Left cardiac atrium (tissue), 4 donors: ENCODE data around the gene PPIL3. TPM values are rescaled to one million over a fixed set of nuclear protein-coding genes. Genes with fewer than 3 reads are reported as not detected.
A peak's percentile ranks its signal among the peaks of the same experiment; 100 is the strongest.
"Not testable (repeated sequence)": the region's sequence is repeated elsewhere in the genome, so short reads cannot be mapped to it uniquely, and the experiment has no call there.

Source experiments
- ATAC-seq, 2 donors: fragments of 200-7000 bp; cut with Tn5 transposase; one replicate each; pipeline ENCODE4 v1.9.1; 2020; ENCODE audit warnings: mild to moderate bottlenecking in 2 of 2, moderate library complexity in 2 of 2
- DNase-seq: peaks from one replicate; pipeline ENCODE4 v3.0.0-alpha.2; 2020
- intact Hi-C, 2 donors: fragments of 100-400 bp; cut with DNase I; formaldehyde crosslinking; loops; one replicate each; pipeline versions ENCODE4 v1.14.1 to v1.15.1; 2022 to 2023
- long read RNA-seq: library from polyadenylated mRNA; unstranded; transcript quantifications from one replicate; pipeline ENCODE4 v2.0.0, GENCODE V29; 2021
- total RNA-seq, 2 donors: library from RNA; stranded (reverse); fragmentation: NEBNext Ultra II Directional; extraction: Animal tissue kit (Norgen Biotek cat#: 25700); gene quantifications; one replicate each; pipeline ENCODE4 v1.2.1, GENCODE V29; 2021
- donor health status: DM: no; HTN: yes; CAD: no.
- donor health status: DM: no; HTN: yes; CAD: no; lungs with severe emphysema.
- donor health status: DM: yes; HTN: yes; CAD: no.
- donor health status: Dilated cardiomyopathy.

Gene PPIL3
- 10 to 100 TPM; 22.6 to 25.9 TPM for total RNA-seq
- long read RNA-seq, partial matches to known transcripts: 0 of 8 reads
- long read RNA-seq, other reads (novel, unspliced or antisense): 6 of 8 reads

DNA sequence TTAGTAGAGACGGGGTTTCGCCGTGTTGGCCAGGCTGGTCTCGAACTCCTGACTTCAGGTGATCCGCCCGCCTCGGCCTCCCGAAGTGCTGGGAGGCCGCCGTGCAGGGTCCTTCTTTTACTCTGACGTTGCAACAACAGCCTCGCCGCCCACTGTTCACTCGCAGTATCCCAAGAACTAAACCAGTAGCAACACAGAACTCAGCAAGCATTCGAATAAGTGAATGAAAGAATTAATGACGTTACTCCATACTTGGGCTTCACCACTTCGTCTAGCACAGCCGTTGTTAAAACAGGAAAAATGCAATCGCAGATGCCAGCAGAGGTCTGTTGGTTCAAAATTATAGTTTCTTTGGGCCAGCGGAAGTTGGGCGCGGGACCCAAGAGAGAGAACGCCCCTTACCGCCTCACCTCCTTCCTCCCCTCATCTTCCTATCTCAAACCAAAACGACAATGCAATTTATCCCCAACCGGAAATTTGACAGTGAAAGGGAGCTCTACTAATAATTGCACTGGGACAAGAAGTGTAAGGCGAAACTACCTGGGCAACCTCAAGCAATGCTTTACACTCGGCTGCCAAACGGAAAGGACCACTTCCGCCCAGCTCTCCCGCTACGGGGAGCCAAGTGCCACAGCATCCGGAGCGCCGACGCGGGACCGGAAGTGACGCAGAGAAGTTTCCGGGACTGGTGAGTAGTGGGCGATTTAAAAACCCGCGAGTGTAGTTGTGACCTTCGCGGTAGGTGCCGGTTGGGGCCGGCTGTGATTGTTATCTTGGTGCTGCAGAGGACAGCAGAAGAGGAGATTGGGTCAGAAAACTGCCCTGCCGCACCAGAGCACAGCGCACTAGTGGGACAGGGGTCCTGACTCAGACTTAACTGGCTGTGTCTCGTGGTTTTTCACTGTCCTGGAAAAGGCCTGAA lies at the start of gene PPIL3, which contains the start of gene NIF3L1:
Gene PPIL3 (minus strand): TSS at position 374 of the 922 bp plus-strand sequence. CDS start 1,462 bp downstream, outside the sequence.
Gene NIF3L1 (plus strand): TSS at position 668 of the 922 bp plus-strand sequence. CDS start 2,573 bp downstream, outside the sequence.
- ATAC-seq: peak; percentile 98
- DNase-seq: peak; percentile 97
- intact Hi-C loops: no loop called here

DNA sequence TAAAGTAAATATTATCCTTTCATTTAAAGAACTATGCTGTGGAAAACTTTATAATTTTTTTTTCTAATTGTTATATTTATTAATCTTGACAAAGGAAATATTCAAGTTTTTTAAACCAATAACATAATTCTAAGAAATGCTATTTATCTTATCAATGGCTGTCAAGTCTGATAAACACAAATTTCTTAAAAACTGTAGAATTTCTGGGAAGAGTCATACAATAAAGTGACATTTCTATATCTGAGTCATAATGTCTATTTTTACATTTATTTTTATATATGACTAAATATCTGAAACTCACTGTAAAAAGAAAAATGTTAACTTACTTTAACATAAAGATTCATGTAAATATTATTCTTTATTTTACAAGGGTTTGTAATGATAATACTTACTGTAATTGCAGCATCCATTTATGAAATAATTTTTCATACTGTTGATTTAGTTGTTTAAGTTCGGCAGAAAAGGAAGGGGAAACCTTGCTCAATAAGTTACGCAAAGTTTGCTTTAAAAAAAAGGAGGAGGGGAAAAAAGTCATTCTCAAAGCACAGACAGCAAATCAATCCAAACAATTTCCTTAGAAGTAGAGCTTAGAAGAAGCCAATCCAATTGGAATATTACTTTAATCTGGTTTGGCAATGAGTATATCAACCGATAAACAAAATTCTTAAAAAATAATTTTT lies 42.2 kb upstream of the PPIL3 start:
- no peak for ATAC-seq
- intact Hi-C loops: no loop called here
- DNase-seq: no peak

DNA sequence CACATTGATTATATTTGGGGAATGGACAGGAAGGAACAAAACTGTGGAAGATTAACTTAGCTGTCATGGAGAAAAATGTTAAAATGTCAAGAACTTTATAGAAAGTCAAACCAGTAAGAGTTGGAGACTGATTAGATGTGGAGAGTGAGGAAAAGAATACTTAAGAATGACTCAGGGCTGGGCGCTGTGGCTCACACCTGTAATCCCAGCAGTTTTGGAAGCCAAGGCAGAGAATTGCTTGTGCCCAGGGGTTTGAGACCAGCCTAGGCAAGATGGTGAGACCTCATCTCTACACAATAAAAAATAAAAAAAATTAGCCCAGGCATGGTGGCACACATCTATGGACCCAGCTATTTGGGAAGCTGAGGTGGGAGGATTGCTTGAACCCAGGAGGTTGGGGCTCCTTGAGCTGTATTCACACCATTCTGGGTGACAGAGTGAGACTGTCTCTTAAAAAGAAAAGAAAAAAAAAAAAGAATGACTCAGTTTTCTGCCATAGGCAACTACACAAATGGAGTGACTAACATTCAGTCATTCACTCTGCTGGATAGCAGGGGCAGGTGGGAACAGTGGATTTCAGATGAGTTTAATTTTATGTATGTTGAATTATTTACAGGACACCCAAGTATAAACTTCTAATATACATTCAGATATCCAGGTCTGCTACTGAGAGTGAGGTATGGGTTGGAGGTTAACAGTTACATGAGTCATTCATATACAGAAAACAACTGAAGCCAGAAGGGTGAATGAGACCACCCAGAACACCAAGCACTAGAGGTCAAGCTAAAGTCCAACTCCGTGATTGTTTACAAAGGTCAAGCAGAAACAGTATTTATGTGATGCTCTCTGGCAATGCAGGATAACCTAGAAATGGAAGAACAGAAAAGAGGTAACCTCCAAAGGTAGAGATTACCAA lies 40.7 kb upstream of the PPIL3 start:
- no peak for ATAC-seq
- DNase-seq: no peak
- intact Hi-C loops: no loop called here

DNA sequence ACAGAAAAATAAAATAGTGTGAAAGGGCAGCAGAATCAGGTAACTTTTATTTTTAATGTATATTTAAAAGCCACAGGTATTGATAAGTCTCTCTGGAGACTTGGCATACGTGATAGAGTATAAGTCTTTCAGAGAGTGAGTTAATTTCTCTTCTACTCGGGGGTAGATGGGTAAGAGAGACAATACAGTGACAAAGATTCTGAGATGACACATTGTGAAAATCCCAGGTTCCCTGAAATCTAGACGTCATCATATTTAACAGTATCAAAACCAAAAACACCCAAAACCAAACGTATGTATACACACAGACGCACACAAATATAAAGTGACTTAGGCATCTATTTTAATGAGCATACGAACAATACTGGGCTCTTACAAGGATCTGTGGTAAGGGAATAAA lies 33.6 kb upstream of the PPIL3 start:
- intact Hi-C loops: no loop called here

DNA sequence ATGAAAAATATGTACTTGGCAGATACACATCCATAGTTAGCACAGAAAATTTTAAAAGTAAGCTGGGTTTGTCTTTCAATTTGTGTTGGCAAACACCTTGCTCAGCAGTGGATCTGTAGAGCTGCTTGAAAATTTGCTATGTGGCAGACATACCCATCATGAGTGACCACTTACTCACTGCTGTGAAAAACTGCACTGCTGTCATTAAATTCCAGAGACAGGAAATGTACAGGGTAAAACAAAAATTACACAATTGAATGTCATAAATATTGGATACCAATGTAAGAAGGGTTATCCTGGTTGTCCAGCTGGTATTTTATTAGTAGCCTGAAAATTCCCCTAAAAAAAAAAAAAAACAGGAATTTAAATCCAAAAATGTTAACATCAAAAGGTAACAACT lies 24.8 kb upstream of the PPIL3 start:
- ATAC-seq: no peak
- no peak for DNase-seq
- intact Hi-C loops: no loop called here

More for the DNA sequence above, 33.6 kb upstream of the PPIL3 start:
- no peak for DNase-seq
- ATAC-seq: no peak

DNA sequence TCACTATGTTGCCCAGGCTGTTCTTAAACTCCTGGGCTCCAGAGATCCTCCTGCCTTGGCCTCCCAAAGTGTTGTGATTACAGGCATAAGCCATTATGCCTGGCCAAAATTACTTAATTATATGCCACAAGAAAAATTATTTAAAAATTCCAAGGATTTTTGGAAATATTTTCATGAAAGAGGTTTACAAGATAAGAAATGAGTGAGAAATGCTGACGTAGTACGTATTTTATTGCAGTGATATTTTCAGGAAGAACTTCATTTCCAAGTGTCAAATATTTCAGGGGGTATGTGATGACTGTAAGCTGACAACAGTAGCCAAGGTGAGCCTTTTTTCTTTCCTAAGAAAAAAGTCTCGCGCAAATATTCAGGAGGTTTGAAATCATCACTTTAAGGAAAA lies 21.1 kb upstream of the PPIL3 start:
- no peak for ATAC-seq
- no peak for DNase-seq
- intact Hi-C loops: loop anchor here in 1 of 2 donors (5.0 to 10.0 kb wide), 2 partner anchors 155 to 267 kb away; no protein-coding TSS in a partner anchor

DNA sequence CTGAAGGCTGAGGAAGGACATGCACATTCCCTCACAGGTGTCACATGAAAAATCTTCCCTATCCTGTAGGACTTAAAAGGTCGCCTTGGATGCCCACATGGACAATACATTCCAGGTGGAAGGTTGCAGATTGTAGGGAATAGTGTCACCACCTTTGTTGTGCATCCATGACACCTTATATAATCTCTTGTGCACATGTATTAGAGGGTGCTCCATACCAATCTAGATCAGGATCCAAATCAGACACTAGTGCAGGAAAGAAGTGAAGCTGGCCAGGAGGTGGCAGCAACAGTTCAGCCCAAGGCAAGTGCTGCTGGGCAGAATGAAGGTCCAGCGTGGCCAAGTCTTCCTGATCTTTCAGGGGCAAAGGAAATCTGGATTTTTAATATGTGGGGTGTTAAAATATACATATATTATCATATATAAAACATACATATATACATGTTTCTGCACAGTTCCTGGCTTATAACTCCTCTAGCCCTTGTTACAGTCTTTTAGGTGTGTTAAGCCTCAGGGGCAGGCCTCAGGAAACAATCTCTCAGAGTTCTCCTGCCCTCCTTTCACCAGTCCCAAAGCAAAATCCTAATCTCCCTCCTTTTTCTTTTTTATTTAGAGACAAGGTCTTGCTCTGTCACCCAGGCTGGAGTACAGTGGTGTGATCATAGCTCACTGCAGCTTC lies 16.9 kb upstream of the PPIL3 start:
- DNase-seq (peak; percentile 76), ATAC-seq (peak; percentile 75 to 85)
- intact Hi-C loops: loop anchor here in 1 of 2 donors (5.0 to 10.0 kb wide), 2 partner anchors 159 to 272 kb away; no protein-coding TSS in a partner anchor

DNA sequence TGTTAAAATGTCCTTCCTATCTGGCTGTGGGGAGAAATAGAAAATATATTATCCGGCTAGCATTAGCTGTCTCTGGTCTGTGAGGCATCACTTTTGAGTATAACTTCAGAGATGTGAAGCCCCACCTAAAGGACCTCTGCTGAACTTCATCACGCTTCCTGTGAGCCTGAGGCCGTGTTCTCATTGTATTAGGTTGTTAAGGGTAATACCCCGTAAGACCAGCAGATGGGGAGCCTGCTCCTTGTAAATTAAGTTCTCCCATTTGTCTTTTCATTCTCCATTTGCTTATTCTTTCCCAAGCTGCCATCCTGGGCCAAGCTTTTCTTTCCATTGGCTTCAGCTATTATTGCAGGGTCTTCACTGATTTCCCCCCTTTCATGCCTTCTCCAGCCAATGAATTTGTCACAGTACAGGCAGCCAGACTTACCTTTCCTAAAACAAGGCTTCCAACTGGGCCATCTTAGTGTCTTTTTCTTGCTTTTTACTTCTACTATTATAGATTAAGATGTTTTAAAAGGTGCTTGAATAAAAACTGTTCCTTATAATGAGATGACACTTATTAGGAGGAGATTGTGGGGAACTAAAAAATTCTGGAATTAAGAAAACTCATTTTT lies 12.7 kb upstream of the PPIL3 start:
- intact Hi-C loops: loop anchor here (2.0 to 10.0 kb wide), 3 partner anchors 163 to 276 kb away; no protein-coding TSS in a partner anchor
- DNase-seq (peak; percentile 56), ATAC-seq (peak; percentile 84 to 85)

DNA sequence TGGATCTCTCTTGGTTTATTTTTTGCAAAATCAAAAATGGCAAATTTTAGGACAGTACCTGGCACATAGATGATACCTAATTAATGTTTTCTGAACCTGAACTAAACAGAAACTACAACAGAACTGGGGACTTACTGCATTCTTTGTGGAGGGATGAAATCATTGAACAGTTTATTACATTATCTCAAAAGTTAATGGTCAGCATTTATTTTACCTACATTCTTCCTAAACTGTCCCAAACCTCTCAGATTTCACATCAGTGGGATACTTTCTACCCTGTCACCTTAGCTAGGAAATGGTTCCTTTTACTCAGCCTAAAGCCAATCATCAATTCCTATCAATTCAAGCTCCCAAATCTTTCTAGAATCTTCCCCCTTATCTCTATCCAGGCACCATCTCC lies 10.6 kb upstream of the PPIL3 start:
- intact Hi-C loops: no loop called here
- DNase-seq: no peak
- ATAC-seq: no peak

DNA sequence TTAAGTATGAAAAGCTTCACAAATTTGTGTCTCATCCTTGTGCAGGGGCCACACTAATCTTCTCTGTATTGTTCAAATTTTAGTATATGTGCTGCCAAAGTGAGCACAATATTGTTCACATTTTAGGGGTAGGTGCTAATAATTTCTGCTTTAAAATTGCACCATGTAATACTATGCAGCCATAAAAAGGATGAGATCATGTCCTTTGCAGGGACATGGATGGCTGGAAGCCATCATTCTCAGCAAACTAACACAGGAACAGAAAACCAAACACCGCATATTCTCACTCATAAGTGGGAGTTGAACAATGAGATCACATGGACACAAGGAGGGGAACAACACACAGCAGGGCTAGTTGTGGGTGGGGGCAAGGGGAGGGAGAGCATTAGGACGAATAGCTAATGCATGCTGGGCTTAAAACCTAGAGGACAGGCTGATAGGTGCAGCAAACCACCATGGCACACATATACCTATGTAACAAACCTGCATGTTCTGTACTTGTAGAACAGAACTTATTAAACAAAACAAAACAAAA lies 7.1 kb downstream of the PPIL3 start:
- intact Hi-C loops, DNase-seq, ATAC-seq: not testable (repeated sequence)

DNA sequence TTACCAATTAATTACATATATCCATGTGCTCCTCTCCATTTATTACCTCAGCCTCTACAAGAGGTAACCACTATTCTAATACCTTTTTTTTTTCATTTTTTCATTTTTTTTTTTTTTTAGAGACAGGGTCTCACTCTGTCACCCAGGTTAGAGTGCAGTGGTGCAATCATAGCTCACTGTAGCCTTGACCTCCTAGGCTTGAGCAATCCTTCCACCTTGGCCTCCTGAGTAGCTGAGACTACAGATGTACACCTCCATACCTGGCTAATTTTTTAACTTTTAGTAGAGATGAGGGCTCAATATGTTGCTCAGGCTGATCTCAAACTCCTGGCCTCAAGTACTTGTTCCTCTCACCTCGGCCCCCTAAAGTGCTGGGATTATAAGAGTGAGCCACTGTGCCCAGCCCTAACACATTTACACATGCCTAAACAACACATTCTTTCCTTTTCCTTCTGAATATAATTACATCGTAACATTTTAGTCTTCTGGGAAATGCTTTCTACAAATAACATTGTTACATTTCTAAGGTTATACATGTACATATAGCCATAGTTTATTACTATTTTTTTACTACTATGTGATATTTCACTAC lies 10.5 kb downstream of the PPIL3 start:
- ATAC-seq: no peak
- intact Hi-C loops: no loop called here
- no peak for DNase-seq

DNA sequence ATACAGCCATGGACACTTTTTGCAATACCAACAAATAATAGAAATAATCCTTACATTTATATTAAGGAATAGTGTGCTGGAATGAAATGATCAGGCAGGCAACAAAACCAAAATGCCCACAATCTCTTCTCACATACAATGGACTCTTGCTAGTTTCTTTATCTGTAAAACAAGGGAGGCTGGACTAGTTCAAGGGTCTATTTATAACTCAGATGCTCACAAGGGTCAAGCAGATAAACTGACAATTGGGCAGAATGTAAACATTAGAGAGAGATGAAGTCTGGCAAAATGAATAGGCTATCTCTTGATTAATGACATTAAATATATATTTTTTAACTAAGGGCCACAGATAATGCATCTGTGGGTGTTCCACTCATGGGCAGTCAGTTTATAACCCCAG lies 11.4 kb downstream of the PPIL3 start:
- ATAC-seq: no peak
- intact Hi-C loops: no loop called here
- no peak for DNase-seq

DNA sequence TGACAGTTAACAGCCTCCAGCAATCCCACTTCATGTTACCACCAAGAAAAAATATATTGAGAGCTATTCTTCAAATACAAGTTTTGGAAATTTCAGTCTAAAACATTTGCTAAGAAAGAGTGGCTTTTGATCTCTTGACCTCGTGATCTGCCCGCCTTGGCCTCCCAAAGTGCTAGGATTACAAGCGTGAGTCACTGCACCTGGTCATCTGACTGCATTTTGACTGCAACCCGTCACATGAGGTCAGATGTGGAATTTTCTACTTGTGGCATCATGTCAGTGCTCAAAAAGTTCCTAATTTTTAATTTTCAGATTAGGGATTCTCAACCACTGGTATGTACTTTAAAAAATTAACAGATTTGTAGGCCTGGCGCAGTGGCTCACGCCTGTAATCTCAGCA lies 15.3 kb downstream of the PPIL3 start:
- intact Hi-C loops: no loop called here
- ATAC-seq (no peak), DNase-seq (no peak)

DNA sequence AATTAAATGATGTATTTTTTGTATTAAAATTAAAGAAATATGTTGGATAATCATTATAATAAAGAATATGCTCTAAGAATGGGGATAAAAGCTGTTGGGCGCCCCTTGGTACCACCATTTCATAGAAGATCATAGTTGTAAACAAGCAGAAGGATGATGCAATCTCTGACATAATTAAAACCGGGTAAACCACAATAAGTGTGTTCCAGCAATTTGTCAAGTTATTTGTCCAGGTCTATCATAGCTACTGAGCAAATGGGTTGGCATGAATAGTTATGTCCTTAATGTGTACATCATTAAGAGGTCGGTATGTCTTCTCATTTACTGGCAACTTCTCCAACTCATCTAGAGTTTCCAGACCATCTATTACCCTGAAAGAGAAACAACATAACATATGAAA lies 17.7 kb downstream of the PPIL3 start:
- DNase-seq (no peak), ATAC-seq (no peak)
- intact Hi-C loops: no loop called here

DNA sequence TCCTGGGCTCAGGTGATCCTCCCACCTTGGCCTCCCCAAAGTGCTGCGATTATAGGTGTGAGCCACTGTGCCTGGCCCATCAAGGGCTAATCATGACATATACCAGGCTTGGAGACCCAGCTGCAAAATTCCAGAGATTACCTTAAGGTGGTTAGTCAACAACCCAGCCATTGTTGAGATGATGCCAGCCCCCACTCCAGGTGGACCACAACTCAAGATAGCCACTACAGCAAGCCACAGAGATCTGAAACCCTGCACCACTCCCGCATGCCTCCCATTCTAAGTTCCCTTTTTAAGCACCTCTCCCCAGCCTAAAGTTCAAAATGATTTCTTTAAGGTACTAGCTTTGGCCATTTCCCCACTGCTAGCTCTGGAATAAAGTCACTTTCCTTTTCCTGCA lies 19.9 kb downstream of the PPIL3 start:
- intact Hi-C loops: no loop called here
- no peak for ATAC-seq

DNA sequence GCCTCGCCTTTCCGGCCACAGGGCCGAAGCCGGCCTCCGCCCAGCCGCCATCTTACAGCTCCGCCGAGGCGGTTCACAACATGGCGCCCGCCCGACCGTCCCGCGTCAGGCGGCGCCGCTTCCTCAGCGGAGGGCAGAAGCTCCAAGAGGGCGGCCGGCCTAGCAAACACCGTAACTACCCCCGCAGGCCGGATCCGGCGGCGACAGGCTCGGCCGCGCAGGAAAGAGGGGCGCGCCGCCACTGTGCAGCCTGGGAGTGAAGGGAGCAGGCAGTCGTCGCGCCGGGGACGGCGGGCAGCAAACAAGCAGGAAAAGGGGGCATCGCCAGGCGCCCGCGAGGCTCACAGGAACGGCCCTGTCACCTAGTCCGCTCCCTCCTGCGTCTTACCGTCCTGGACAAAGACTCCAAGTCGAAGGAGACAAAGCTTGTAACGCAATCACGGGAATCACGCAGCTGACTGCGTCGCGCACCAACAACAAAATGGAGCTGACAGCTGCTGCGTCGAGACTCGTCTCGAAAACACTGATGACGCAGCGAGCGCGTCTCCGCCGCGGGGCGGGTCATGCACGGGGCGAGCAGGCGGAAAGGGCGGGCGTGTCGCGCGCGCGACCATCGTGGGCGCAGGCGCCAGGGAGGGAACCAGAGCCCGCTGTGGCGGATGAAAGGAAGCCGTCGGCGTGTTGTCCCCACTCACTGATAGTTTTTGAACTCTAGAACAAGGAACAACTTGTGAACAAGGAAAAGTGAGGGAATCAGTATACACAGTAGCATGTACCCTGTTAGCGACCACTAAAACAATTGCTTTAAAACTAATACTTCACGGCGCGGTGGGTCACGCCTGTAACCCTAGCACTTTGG lies 24.5 kb downstream of the PPIL3 start, which contains the start of gene CLK1:
Gene CLK1 (minus strand): TSS at position 483 of the 859 bp plus-strand sequence. CDS start 2,796 bp downstream, outside the sequence.
- intact Hi-C loops: no loop called here
- DNase-seq (peak; percentile 98), ATAC-seq (peak; percentile 95 to 96)

More for the DNA sequence above, 19.9 kb downstream of the PPIL3 start:
- no peak for DNase-seq
